Keratinocyte (primary cell): ENCODE measurements around the gene RNF4.

Experiments used
- CTCF ChIP-seq, 3 experiments: IDR thresholded peaks in 1 of 3; conservative IDR thresholded peaks in 1 of 3; optimal IDR thresholded peaks in 1 of 3; 2 replicates in 2 of 3; 3 replicates in 1 of 3; pipeline versions ENCODE3 to v1.5.1; 2011; ENCODE audit warnings: low read length in 3 of 3, mild to moderate bottlenecking in 3 of 3, moderate library complexity in 2 of 3, control low read depth in 1 of 3, inconsistent platforms in 1 of 3; ENCODE audit not compliant: insufficient read depth in 2 of 3; ENCODE audit errors: extremely low read depth in 1 of 3
- EZH2 ChIP-seq: IDR thresholded peaks from one replicate; pipeline ENCODE4 v1.6.1; 2012; ENCODE audit warnings: inconsistent platforms, mild to moderate bottlenecking, low read length, moderate library complexity

GRCh38 chr4:2423695-2424094, 45.2 kb upstream of the RNF4 start:
- TF ChIP-seq CTCF (optimal IDR thresholded peaks at IDR 0.05 in 1 of 3, IDR thresholded peaks at IDR 0.05 in 1 of 3, conservative IDR thresholded peaks at IDR 0.05 in 1 of 3; ENCODE audit: extremely low read depth in 1 of 3, insufficient read depth in 2 of 3, low read length in 3 of 3): no peak
- no peak for TF ChIP-seq EZH2
